ENCODE data around the gene RPTOR. TPM values are rescaled to one million over a fixed set of nuclear protein-coding genes. Genes with fewer than 3 reads are reported as not detected.

RPTOR gene
- total RNA-seq, 4 donors from 2014 or later = 18.7 to 35.4 (median 21.0) TPM

- no peak for TF ChIP-seq CTCF (IDR thresholded peaks at IDR 0.05; ENCODE audit: low read depth)
Measured at GRCh38 chr17:80832888-80833583, 288.4 kb downstream of the RPTOR start.

GRCh38 chr17:80833952-80834892, 289.6 kb downstream of the RPTOR start:
- no peak for TF ChIP-seq CTCF (IDR thresholded peaks at IDR 0.05; ENCODE audit: low read depth)

GRCh38 chr17:80834893-80835275, 290.2 kb downstream of the RPTOR start:
- no peak for TF ChIP-seq CTCF (IDR thresholded peaks at IDR 0.05; ENCODE audit: low read depth)

- TF ChIP-seq CTCF (IDR thresholded peaks at IDR 0.05; ENCODE audit: low read depth) = no peak
Measured at GRCh38 chr17:80835816-80836657, 291.4 kb downstream of the RPTOR start.

- no peak for TF ChIP-seq CTCF (IDR thresholded peaks at IDR 0.05; ENCODE audit: low read depth)
Measured at GRCh38 chr17:80836658-80836965, 292.0 kb downstream of the RPTOR start.

GRCh38 chr17:80836971-80837481, 292.4 kb downstream of the RPTOR start:
- TF ChIP-seq CTCF (IDR thresholded peaks at IDR 0.05; ENCODE audit: low read depth) = no peak
